Stimulated activated CD4-positive, alpha-beta T cell treated with anti-CD3 and anti-CD28 coated beads, TNF-alpha, amount 100 ng/mL, for 4 hours (primary cell): ENCODE data around the gene ADGRD1.
"Not testable (repeated sequence)": the region's sequence is repeated elsewhere in the genome, so short reads cannot be mapped to it uniquely, and the experiment has no call there.

ENCODE experiments used
- DNase-seq, 3 experiments: peaks; one replicate each; pipeline ENCODE4 v3.0.0-alpha.2; 2020; ENCODE audit warnings: low read depth in 3 of 3

The ADGRD1 gene

GRCh38 chr12:130987151-130987931, 33.6 kb downstream of the ADGRD1 start:
- DNase-seq: no peak

- no peak for DNase-seq
Measured at GRCh38 chr12:130988261-130988660, 34.6 kb downstream of the ADGRD1 start.

GRCh38 chr12:130988751-130989150, 35.0 kb downstream of the ADGRD1 start:
- DNase-seq: no peak

- no peak for DNase-seq
Measured at GRCh38 chr12:130989391-130989790, 35.7 kb downstream of the ADGRD1 start.

GRCh38 chr12:130990034-130990433, 36.3 kb downstream of the ADGRD1 start:
- DNase-seq: no peak

- no peak for DNase-seq
Measured at GRCh38 chr12:130992448-130992847, 38.7 kb downstream of the ADGRD1 start.

- no peak for DNase-seq
Measured at GRCh38 chr12:130992979-130993538, 39.4 kb downstream of the ADGRD1 start.

GRCh38 chr12:130993759-130994670, 40.3 kb downstream of the ADGRD1 start:
- DNase-seq: no peak

- DNase-seq: no peak
Measured at GRCh38 chr12:130994821-130995375, 41.2 kb downstream of the ADGRD1 start.

GRCh38 chr12:130995386-130995969, 41.8 kb downstream of the ADGRD1 start:
- not testable (repeated sequence) for DNase-seq

GRCh38 chr12:130998136-130998535, 44.4 kb downstream of the ADGRD1 start:
- DNase-seq: no peak

- no peak for DNase-seq
Measured at GRCh38 chr12:131000000-131000486, 46.3 kb downstream of the ADGRD1 start.

GRCh38 chr12:131001493-131001892, 47.8 kb downstream of the ADGRD1 start:
- DNase-seq: no peak

- no peak for DNase-seq
Measured at GRCh38 chr12:131002216-131002631, 48.5 kb downstream of the ADGRD1 start.

- DNase-seq: no peak
Measured at GRCh38 chr12:131003036-131003715, 49.5 kb downstream of the ADGRD1 start.

GRCh38 chr12:131003716-131004045, 50.0 kb downstream of the ADGRD1 start:
- DNase-seq: no peak

GRCh38 chr12:131004166-131004565, 50.5 kb downstream of the ADGRD1 start:
- no peak for DNase-seq

- no peak for DNase-seq
Measured at GRCh38 chr12:131005161-131006035, 51.7 kb downstream of the ADGRD1 start.

GRCh38 chr12:131006036-131006735, 52.5 kb downstream of the ADGRD1 start:
- DNase-seq: no peak
